ENCODE results near the gene PDCL3.

PDCL3 gene

DNA sequence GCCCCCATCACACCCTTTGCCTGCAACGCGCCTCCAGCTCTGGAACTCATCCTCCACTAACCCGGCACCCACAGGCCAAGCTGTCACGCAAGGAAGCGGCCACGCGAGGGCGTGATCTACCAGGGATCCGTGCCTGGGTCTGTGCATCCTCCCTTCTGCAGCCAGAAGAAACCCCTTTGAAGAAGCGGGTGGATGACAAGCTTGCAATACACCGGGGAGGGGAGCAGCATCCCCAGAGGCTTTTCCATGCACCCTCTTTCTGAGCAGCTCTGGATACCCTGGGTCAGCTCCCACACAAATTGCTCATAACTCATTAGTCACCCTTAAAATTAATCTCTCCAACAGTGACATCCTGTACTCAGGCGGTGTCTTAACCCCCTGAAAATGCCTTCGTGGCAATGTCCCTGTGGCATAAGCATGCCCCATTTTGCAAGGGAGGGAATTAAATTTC, 47.6 kb downstream of the PDCL3 start:
- TF ChIP-seq, protein P1, sequence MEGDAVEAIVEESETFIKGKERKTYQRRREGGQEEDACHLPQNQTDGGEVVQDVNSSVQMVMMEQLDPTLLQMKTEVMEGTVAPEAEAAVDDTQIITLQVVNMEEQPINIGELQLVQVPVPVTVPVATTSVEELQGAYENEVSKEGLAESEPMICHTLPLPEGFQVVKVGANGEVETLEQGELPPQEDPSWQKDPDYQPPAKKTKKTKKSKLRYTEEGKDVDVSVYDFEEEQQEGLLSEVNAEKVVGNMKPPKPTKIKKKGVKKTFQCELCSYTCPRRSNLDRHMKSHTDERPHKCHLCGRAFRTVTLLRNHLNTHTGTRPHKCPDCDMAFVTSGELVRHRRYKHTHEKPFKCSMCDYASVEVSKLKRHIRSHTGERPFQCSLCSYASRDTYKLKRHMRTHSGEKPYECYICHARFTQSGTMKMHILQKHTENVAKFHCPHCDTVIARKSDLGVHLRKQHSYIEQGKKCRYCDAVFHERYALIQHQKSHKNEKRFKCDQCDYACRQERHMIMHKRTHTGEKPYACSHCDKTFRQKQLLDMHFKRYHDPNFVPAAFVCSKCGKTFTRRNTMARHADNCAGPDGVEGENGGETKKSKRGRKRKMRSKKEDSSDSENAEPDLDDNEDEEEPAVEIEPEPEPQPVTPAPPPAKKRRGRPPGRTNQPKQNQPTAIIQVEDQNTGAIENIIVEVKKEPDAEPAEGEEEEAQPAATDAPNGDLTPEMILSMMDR (IDR thresholded peaks at IDR 0.05) = no peak

DNA sequence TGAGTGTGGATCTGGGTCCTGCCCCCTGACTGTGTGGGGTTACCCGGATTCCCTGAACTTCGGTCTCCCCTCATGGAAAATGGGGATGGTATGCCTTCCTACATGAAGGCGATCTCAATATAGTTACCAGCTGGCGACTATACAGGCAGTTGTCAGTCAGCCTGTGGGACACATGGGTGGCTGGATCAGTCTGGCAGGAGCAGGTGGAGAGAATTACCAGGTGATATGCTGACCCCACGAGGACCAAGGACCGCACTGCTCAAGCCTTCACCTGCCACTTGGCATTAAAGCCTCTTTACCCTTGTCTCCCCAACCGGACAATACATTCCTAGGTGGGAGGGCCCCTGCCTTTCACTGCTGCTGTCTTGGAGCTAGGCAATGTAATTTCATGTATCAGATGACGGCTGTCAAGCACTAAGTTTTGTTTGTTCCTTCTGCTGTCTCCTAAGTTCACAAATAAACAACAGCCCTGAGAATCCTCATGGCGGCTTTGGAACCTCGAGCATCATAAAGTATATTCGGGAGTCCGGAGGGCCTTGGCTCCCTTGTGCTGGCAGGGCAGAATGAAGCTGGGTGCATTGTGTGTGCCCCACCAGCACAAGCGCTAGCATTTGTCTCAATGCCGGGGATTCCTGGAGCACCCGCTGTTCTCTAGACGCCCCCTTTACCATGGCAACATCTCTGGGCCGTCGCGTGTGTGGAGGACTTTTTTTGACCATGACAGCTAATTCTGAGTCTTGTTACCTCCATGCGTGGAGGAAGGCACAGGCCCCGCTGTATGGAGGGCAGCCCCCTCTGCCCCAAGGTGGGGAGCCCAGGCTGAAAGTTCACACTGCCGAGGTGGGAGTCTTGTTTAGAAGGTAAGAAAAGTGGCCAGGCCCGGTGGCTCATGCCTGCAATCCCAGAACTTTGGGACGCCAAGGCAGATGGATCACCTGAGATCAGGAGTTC, 48.6 kb downstream of the PDCL3 start:
- no peak for DNase-seq (ENCODE audit: low spot score)

More for the DNA sequence above, 47.6 kb downstream of the PDCL3 start:
- no peak overlapping the region for H3K27ac ChIP-seq
- no peak for DNase-seq (ENCODE audit: low spot score)
- no peak overlapping the region for H3K4me3 ChIP-seq

DNA sequence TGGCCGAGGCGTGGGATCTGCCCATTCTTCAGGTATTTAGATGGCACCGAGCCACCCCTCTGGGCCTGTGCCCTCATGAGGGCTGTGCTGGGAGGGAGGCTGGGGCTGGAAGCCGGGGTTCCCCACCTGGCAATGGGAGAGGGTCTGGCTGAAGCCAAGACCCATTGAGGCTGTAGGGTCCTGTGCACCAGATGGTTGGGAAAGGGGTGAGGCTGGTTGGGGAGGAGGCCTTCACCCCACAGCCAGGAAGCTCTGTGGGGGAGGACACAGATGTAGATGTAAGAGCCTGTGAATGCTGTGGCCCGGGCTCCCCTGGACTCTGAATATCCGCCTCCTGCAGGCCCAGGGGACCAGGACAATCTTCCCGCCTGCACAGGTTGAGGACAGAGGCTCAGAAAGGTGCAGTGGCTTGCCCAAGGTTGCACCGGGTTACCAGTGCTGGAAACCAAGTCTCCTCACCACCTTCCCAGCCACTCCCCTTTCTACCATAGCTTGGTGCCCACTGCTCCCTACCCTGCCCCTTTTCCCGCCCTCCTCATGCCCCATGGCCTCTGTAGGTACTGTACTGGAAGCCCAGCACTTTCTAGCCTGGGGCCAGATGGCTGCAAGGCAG, 49.7 kb downstream of the PDCL3 start:
- Histone ChIP-seq H3K27ac (no peak overlapping the region), H3K4me3 (no peak overlapping the region)
- TF ChIP-seq, protein P1 (IDR thresholded peaks at IDR 0.05) = no peak
- no peak for DNase-seq (ENCODE audit: low spot score)

More for the DNA sequence above, 48.6 kb downstream of the PDCL3 start:
- TF ChIP-seq, protein P1 (IDR thresholded peaks at IDR 0.05) = no peak
- H3K27ac ChIP-seq = no peak overlapping the region
- no peak overlapping the region for H3K4me3 ChIP-seq

DNA sequence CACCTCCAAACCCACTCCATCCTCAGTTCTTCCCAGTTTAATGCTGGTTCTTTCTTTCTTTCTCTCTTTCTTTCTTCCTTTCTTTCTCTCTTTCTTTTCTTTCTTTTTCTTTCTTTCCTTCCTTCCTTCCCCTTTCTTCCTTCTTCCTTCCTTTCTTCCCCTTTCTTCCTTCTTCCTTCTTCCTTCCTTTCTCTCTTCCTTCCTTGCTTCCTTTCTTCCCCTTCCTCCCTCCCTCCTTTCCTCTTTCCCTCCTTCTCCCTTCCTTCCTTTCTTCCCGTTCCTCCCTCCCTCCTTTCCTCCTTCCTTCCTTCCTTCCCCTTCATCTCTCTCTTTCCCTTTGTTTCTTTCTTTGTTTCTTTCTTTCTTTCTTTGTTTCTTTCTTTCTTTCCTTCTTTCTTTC, 50.9 kb downstream of the PDCL3 start:
- no peak overlapping the region for H3K27ac ChIP-seq
- H3K4me3 ChIP-seq = no peak overlapping the region
- TF ChIP-seq, protein P1 (IDR thresholded peaks at IDR 0.05) = no peak
- DNase-seq (ENCODE audit: low spot score) = no peak

DNA sequence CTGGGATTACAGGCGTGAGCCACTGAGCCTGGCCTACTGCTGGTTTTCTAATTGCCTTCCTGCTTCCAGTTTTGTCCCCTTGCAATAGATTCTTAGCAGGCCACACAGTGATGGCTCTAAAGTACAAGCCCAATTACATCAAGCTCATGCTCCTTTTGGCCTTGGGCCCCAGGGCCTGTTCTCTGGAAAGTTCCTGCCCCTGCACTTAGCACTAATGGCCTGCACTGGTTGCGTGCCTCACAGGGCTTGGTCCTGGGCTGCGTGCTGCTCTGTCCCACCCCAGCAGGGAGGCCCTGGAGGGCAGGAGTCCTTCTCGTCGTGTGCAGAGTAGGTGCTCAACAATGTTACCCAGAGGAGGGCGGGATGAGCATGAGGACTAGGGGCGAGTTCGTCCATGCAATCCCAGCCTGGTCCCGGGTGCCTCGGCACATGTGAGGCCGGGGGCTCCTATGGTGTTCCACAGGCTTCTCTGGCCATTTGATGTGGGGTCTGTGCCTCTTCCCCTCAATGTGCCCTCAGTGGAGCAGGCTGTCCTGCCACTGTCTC, 51.7 kb downstream of the PDCL3 start:
- H3K27ac ChIP-seq = no peak overlapping the region
- no peak overlapping the region for H3K4me3 ChIP-seq
- DNase-seq (ENCODE audit: low spot score) = no peak
- TF ChIP-seq, protein P1 (IDR thresholded peaks at IDR 0.05) = no peak

DNA sequence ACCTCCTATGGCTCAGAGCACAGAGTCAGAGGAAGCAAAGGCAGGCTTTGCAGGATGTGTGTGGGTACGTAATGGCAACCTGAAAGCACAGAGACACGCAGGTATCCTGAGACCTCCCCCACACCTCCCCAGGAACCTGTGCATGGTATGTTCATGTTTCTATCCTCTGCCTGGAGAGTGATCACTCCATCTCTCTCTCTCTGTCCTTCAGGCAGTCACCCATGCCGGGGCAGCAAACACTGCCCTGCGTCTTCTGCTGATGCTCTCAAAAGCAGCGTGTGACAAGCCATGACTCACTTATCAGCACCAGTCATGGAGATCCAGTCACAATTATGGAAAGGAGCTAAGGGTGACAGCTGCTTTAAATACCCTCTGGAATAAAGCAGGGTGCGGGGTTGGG, 52.7 kb downstream of the PDCL3 start:
- TF ChIP-seq, protein P1 (IDR thresholded peaks at IDR 0.05) = no peak
- no peak for DNase-seq (ENCODE audit: low spot score)
- Histone ChIP-seq H3K4me3 (no peak overlapping the region), H3K27ac (no peak overlapping the region)
